CD4-positive, alpha-beta T cell treated with Interleukin-21 for 1 hour (primary cell): ENCODE results near the gene NET1.

Experiments
- DNase-seq: peaks from one replicate; pipeline ENCODE4 v3.0.0-alpha.2; 2020

Gene NET1

DNA sequence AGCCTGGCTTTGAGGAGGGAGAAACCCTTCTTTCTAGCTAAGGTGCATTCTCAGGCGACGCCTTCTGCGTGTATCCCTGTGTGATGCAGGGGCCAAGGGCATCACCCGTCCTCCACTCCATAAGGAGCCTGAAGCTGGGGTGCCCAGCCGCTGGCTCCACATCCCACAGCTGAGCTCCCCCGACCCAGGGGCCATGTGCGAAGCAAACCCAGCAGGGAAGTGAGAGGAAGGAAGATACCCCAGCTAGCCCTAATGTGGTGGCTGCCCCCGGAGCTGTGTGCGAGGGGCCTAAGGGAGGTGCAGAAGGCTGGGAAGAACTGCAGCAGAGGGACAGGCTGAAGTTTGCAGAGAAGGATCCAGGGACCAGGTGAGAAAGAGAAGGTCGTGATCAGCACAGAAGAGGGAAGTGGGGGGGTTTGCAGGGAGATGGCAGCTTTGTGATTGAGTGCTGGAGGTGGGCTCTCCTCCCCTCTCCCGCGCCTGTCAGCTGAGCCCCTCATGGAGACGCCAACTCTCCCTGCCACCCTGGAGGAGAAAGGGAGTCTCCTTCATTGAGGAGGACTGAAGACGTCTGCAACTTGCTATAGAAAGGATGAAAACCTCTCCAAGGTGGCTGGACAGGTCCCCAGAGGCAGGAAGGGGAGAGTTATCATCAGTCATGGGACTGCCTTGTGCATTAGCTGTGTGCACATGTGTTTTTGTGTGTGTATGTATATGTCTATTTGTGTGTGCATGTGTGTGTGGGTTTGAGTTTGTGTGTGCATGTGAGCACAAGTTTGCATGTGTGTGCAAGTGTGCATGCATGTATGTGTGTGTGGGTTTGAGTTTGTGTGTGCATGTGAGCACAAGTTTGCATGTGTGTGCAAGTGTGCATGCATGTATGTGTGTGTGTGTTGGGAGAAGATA, 90.5 kb downstream of the NET1 start:
- no peak for DNase-seq

DNA sequence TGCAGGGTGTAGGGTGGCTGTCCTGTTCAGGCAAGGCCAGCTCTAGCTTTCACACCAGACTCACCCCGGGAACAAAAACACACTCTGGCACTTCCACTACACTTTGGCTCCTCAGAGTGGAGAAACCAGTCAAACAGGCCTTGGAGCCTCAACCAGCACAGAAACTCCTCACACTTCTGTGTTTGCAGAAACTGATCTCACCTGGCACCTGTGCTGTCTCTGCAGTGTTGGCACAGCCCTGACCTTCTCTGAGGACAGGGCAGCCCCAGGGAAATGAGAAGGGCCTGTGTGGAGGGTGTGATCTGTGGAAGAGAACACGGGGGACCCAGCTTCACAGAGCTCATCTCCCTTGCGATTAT, 91.1 kb downstream of the NET1 start:
- no peak for DNase-seq

DNA sequence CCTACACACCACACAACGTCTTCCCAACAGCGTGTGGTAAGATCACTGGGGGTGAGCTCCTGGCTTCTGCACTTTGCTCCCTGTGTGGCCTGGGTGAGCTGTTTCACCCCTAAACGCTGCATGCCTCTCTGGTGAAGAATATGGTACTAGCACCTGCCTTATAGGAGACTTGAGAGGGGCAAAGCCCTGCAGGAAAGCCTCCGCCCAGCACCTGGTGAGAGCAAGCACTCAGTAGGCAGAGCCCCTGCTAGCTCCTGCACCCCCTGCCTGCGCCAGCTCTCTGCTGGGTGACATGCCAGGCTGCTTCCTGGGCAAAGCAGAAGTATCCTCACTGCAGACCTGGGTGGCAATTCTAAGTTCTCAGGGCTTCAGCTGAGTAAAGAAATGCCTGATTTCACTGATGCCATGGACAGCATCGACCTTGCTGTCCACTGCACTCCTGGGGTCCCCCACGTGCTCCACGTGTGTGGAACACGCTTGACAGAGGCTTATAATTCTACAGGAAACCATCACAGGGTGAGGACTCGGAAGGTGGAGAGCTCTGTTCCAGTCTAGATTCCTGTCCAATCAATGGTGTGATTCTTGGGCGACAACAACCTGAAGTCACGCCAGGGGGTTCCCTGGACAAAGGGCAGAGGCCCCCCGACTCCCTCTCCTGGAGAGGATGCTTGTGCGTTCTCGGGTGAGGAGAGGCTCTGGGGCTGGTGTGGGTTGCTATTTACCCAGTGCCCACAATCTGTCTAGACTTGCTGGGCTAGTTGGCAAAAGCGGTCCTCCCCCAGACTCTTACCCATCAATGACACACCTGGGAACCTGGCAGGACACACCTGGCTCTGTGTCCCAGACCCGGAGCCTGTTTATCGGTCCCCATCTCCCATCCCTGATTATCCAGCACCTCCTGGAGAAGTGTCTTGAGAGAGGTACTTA, 92.1 kb downstream of the NET1 start:
- no peak for DNase-seq

DNA sequence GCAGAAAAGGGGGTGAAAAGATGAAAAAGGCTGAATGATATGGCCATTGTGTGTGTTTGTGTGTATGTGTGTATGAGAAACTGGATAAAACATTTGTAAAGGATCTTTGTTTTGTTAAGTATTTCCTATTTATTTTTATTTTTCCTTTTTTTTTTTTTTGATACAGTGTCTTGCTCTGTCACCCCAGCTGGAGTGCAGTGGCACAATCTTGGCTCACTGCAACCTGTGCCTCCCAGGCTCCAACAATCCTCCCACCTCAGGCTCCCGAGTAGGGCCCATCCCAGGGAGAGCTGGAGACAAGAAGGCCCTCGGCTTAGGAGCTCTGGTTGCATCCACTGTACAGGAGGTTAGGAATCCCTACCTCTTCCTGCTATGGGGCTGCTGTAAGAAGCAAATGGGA, 93.9 kb downstream of the NET1 start:
- no peak for DNase-seq

GRCh38 chr10:5506751-5507648, 94.6 kb downstream of the NET1 start:
- DNase-seq: no peak

DNA sequence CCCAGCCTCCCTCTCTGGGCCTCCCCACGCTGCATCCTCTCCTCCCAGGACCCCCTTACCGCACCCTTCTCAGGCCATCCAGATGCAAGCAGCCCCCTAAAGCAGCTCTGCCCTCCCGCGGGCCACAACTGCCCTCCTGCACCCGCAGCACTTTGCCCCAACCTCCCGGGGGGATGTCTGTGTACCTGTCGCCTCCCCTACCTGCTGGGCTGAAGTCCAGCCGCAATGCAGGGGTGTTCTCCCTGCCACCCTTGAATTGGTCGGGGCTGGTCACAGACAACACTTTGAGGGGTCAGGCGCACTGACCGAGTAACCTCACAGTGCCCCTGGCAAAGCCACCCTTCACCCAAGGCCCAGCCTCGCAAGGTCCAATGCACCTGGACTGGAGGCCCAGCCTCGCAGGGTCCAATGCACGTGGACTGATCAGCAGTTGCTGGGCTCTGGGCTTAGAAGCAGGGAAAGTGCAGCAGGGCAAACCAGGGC, 95.3 kb downstream of the NET1 start:
- no peak for DNase-seq

DNA sequence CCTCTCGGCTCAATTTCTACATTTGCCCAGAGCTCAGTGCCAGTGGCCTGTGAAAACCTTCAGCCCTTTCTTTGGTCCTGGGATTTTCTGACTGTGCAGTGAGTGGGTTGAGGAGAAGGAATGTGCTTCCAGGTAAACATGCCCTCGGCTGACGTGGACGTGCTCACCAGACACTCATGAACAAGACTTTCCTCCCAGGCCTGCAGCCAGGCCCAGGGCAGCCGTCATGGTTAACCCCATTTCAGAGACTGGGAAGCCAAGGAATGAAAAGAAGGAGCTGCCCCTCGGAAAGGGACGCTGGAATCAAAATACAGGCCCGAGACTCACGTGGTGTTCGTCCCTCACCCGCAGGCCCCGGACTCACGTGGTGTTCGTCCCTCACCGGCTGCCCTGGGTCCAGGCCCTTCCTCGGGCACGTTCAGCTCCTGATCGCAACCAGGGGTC, 95.8 kb downstream of the NET1 start:
- no peak for DNase-seq
